ENCODE measurements around the gene NUDT14.

DNA sequence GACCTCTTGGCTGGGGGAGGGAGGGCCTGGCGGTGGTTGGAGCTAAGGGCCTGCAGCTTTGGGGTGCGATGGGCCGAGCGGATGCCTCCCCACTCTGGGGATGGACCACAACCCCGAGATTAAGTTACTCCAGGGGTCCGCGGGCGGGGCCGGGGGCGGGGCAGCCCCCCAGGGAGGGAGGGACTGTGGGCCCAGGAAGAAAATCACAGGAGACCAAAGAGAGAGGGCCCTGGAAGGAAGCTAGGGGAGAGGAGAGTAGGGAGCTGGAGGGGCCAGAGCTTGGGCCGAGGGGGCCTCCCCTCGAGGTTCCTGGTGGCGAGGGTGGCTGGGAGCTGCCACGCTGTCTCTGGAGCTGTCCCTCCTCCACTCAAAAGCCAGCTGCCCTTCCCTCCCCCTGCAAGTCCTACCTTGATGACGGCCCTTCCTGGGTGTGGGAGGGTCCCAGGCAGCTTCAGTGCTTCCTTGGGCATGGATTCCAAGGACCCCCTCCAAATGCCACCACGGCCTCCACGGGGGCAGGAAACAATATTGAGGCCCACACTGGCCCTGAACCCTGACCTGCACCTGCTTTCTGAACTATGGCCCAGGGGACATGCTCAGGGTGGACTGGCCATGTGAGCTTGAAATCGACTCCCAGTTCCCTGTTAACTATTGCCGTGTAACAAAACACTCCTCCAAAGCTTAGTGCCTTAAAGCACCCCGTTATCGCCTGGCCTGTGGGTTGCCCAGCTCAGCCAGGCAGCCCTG, 610 bp upstream of the NUDT14 start:
- TF ChIP-seq REPIN1 (tag by site-specific recombination; IDR thresholded peaks at IDR 0.05; ENCODE audit: low read depth) (no peak), BCL11A (tag by site-specific recombination; IDR thresholded peaks at IDR 0.05; ENCODE audit: low read depth) (no peak), ZNF768 (tag by site-specific recombination; IDR thresholded peaks at IDR 0.05) (no peak), ZNF670 (tag by site-specific recombination; IDR thresholded peaks at IDR 0.05; ENCODE audit: low read depth) (no peak), REST (tag by site-specific recombination; IDR thresholded peaks at IDR 0.05) (no peak), CTCF (tag by site-specific recombination; IDR thresholded peaks at IDR 0.05) (no peak), TCF7L2 (IDR thresholded peaks at IDR 0.05; ENCODE audit: borderline replicate concordance, low read depth, low read length) (no peak), ZNF324 (tag by site-specific recombination; IDR thresholded peaks at IDR 0.05) (no peak), ZBTB6 (tag by site-specific recombination; IDR thresholded peaks at IDR 0.05) (no peak), KLF16 (tag by site-specific recombination; IDR thresholded peaks at IDR 0.05) (no peak), ZBTB20 (tag by site-specific recombination; IDR thresholded peaks at IDR 0.05) (no peak), ZNF626 (tag by site-specific recombination; IDR thresholded peaks at IDR 0.05) (no peak)

All from HEK293 (cell line).